Cardiac muscle cell (in vitro differentiated cells and primary cell): ENCODE data around the gene TNRC6C. TPM values are rescaled to one million over a fixed set of nuclear protein-coding genes. Genes with fewer than 3 reads are reported as not detected.

Source experiments
- DNase-seq, 2 donors: peaks; one replicate each; pipeline versions ENCODE4 v3.0.0 to v3.0.0-alpha.2; 2010 to 2017; ENCODE audit warnings: low read depth in 1 of 2, low spot score in 1 of 2
- H3K27ac ChIP-seq: fragments of 200-600 bp; sonication (generic); 2 replicates; pipeline ENCODE4 v1.5.1; 2016
- H3K27me3 ChIP-seq: fragments of 200-600 bp; sonication (generic); 2 replicates; pipeline ENCODE4 v1.6.0; 2016; ENCODE audit warnings: control low read depth
- H3K36me3 ChIP-seq: fragments of 200-600 bp; sonication (generic); 2 replicates; pipeline ENCODE4 v1.5.1; 2016; ENCODE audit warnings: control low read depth
- H3K4me1 ChIP-seq: fragments of 200-600 bp; sonication (generic); 2 replicates; pipeline ENCODE4 v1.8.1; 2017; ENCODE audit warnings: low read depth, mild to moderate bottlenecking, mixed run types
- H3K4me3 ChIP-seq: fragments of 200-600 bp; sonication (generic); 2 replicates; pipeline ENCODE4 v1.5.1; 2016; ENCODE audit warnings: mild to moderate bottlenecking
- H3K9me3 ChIP-seq: fragments of 200-600 bp; sonication (generic); 2 replicates; pipeline ENCODE4 v1.5.1; 2017; ENCODE audit warnings: low read depth, mild to moderate bottlenecking, control low read depth
- CTCF ChIP-seq: IDR thresholded peaks from 2 replicates; pipeline ENCODE4 v1.5.1; 2012; ENCODE audit warnings: low read depth, mild to moderate bottlenecking, low read length
- polyA plus RNA-seq: library from polyadenylated mRNA; unstranded; fragments of >200 nt; fragmentation: Nextera tagmentation; extraction: Ambion mirVana; gene quantifications from 2 replicates; pipeline ENCODE4 v1.2.1, GENCODE V29; 2016
- total RNA-seq: library from RNA; depleted of rRNA; stranded (reverse); fragments of >200 nt; gene quantifications from 2 replicates; pipeline ENCODE4 v1.2.3, GENCODE V29; 2016

The TNRC6C gene
- total and polyA plus RNA-seq, 2 experiments from 2014 or later = 6.5 to 13.3 TPM

DNA sequence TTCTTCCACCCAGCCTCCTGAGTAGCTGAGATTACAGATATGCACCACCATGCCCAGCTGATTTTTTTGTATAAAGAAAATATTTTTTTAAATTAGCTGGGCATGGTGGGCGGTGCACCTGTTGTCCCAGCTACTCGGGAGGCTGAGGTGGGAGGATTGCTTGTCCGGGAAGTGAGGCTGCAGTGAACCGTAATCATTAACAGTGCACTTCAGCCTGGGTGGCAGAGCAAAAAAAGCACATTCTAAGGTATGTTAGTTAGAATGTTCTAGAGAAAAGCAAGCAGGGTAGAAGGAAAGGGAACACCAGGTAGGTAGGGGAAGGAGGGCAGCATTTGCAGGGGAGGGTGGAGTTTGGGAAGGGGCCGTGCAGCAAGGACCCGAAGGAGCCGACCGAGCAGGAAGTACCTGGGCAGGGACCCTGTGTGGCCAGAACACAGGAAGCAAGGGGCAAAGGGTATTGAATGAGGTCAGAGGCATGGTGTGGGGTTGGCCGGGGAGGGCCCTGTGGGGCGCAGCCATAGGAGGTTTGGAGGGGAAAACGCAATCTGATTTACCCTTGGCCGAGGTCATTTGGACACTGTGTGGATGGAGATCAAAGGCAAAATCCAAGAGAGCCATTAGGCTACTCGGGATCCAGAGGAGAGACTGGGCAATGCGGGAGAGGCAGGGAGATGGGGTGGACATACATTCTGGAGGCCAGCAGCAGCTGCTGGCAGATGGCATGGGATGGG is 189.9 kb downstream of the TNRC6C start:
- no peak for TF ChIP-seq CTCF
- Histone ChIP-seq H3K9me3 (no peaks in the 10 kb centered on the region), H3K27me3 (no peaks in the 10 kb centered on the region), H3K4me1 (peaks cover 19% of the 10 kb centered on the region), H3K4me3 (no peak overlapping the region), H3K36me3 (no peaks in the 10 kb centered on the region), H3K27ac (no peak overlapping the region)
- DNase-seq = no peak

- H3K27ac ChIP-seq = no peak overlapping the region
- no peak for TF ChIP-seq CTCF
- no peaks in the 10 kb centered on the region for H3K36me3 ChIP-seq
- peak in 1 of 2 donors; percentile 59 for DNase-seq
- no peaks in the 10 kb centered on the region for H3K27me3 ChIP-seq
- no peaks in the 10 kb centered on the region for H3K4me1 ChIP-seq
- H3K9me3 ChIP-seq = no peaks in the 10 kb centered on the region
- no peak overlapping the region for H3K4me3 ChIP-seq
Observed at GRCh38 chr17:78151514-78152008, 193.1 kb downstream of the TNRC6C start.

DNA sequence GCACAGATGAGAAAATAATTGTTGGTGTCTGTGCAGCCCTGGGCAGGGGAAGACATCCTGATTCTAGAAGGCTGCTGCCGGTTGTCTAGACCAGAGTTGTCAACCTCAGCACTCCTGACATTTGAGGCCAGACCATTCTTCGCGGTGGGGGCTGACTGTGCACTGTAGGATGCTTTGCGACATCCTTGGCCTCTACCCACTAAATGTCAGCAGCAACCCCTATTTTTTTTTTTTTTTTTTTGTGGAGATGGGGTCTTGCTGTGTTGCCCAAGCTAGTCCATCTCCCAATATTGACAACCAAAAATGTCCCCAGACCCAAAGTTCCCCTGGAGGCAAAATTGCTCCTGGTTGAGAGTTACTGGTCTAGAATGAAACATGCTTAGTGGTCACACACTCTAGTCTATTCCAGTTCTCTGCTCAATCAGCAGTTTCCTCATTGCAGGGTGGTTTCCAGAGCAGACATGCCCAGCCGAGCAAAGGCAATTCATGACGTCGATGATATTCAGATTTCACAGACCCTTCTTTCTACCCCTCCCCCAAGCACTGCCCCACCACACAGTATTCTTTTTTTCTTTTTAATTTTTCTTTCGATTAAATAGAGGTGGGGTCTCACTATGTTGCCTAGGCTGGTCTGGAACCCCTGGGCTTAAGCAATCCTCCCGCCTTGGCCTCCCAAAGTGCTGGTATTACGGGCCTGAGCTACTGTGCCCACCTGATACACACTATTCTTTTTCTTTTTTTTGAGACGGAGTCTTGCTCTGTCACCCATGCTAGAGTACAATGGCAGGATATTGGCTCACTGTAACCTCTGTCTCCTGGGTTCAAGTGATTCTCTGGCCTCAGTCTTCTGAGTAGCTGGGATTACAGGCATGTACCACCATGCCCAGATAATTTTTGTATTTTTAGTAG is 196.7 kb downstream of the TNRC6C start:
- Histone ChIP-seq H3K27ac (no peak overlapping the region), H3K27me3 (no peaks in the 10 kb centered on the region), H3K36me3 (no peaks in the 10 kb centered on the region), H3K4me1 (no peaks in the 10 kb centered on the region), H3K9me3 (no peaks in the 10 kb centered on the region), H3K4me3 (no peak overlapping the region)
- DNase-seq = peak in 1 of 2 donors; percentile 21
- TF ChIP-seq CTCF = no peak

Other genes with a start within 250 kb of the TNRC6C start
- 83.0 and 144 TPM in 2 replicates for gene TMC6, start 170.1 kb downstream of the TNRC6C start, total RNA-seq
- 85.4 and 128 TPM in 2 replicates for gene TMC6, start 170.1 kb downstream of the TNRC6C start, polyA plus RNA-seq
- 0.42 and 1.1 TPM in 2 replicates for gene TMC8, start 172.1 kb downstream of the TNRC6C start, total RNA-seq
- 1.8 and 3.1 TPM in 2 replicates for gene TMC8, start 172.1 kb downstream of the TNRC6C start, polyA plus RNA-seq
- not detected in 2 replicates for gene C17orf99, start 187.7 kb downstream of the TNRC6C start, total RNA-seq
- not detected in 2 replicates for gene C17orf99, start 187.7 kb downstream of the TNRC6C start, polyA plus RNA-seq
- gene SYNGR2, start 209.9 kb downstream of the TNRC6C start, total RNA-seq = 107 and 126 TPM in 2 replicates
- gene SYNGR2, start 209.9 kb downstream of the TNRC6C start, polyA plus RNA-seq = 262 and 269 TPM in 2 replicates
- 21.1 and 35.4 TPM in 2 replicates for gene TK1, start 228.3 kb downstream of the TNRC6C start, total RNA-seq
- gene TK1, start 228.3 kb downstream of the TNRC6C start, polyA plus RNA-seq = 40.8 and 57.5 TPM in 2 replicates
- gene AFMID, start 228.7 kb downstream of the TNRC6C start, total RNA-seq = 47.7 and 85.8 TPM in 2 replicates
- gene AFMID, start 228.7 kb downstream of the TNRC6C start, polyA plus RNA-seq = 23.6 and 40.1 TPM in 2 replicates